IMR-90 (cell line): ENCODE data around the gene CALML4. TPM values are rescaled to one million over a fixed set of nuclear protein-coding genes. Genes with fewer than 3 reads are reported as not detected.

Experiments
- ATAC-seq: fragments of 200-7000 bp; cut with Tn5 transposase; 2 replicates; pipeline ENCODE4 v1.9.1; 2020; ENCODE audit warnings: low read depth, mild to moderate bottlenecking, moderate library complexity
- BruUV-seq: library from RNA; stranded (reverse); fragments of 400-500 nt; replicated peaks from 2 replicates; lab custom pipeline; 2021; lab: Mats Ljungman, UMichigan
- CTCF ChIA-PET: fragments of 300-600 bp; formaldehyde crosslinking; extraction: SDS; loops from one replicate; lab custom pipeline; 2021; ENCODE audit warnings: antibody characterized with exemption; lab: Yijun Ruan, JAX
- POLR2A ChIA-PET: fragments of 300-600 bp; sonication (Branson Sonifier 250); formaldehyde crosslinking; loops from one replicate; lab custom pipeline; 2022; ENCODE audit warnings: antibody characterized with exemption; ENCODE audit not compliant: unreplicated experiment; lab: Charles Lee
- DNase-seq: peaks from one replicate; pipeline ENCODE4 v3.0.0; 2013
- H2AFZ ChIP-seq: replicated peaks from 2 replicates; pipeline ENCODE3; 2013; ENCODE audit warnings: low read length, mild to moderate bottlenecking; ENCODE audit not compliant: poor library complexity
- H2AK5ac ChIP-seq: 2 replicates; pipeline ENCODE4 v1.6.1; 2013; ENCODE audit warnings: low read depth, low read length, inconsistent platforms
- H2AK9ac ChIP-seq: replicated peaks from 2 replicates; pipeline ENCODE3; 2013; ENCODE audit warnings: mild to moderate bottlenecking, low read depth, low read length, moderate library complexity; ENCODE audit not compliant: poor library complexity
- H2BK120ac ChIP-seq: 2 replicates; pipeline ENCODE4 v1.6.1; 2013; ENCODE audit warnings: low read depth, low read length, inconsistent platforms
- H2BK15ac ChIP-seq: 3 replicates; pipeline ENCODE4 v1.6.1; 2013; ENCODE audit warnings: low read depth, low read length, inconsistent platforms
- H2BK20ac ChIP-seq: 2 replicates; pipeline ENCODE4 v1.6.1; 2013; ENCODE audit warnings: low read depth, mild to moderate bottlenecking, inconsistent platforms, low read length, moderate library complexity
- H2BK5ac ChIP-seq: 2 replicates; pipeline ENCODE4 v1.6.1; 2013; ENCODE audit warnings: mild to moderate bottlenecking, low read depth, low read length, inconsistent platforms; ENCODE audit not compliant: poor library complexity, severe bottlenecking
- H3K14ac ChIP-seq: replicated peaks from 2 replicates; pipeline ENCODE4 v1.6.1; 2013; ENCODE audit warnings: low read depth, low read length, inconsistent platforms
- H3K18ac ChIP-seq: 2 replicates; pipeline ENCODE4 v1.6.1; 2013; ENCODE audit warnings: low read depth, low read length, control low read depth
- H3K23ac ChIP-seq: 2 replicates; pipeline ENCODE4 v1.6.1; 2013; ENCODE audit warnings: low read depth, low read length, inconsistent platforms
- H3K27ac ChIP-seq: 2 replicates; pipeline ENCODE4 v1.5.1; 2013; ENCODE audit warnings: mild to moderate bottlenecking, control low read depth, low read length; ENCODE audit not compliant: insufficient read depth
- H3K27me3 ChIP-seq: 2 replicates; pipeline ENCODE4 v1.6.1; 2013; ENCODE audit warnings: low read length; ENCODE audit not compliant: control insufficient read depth, insufficient read depth
- H3K36me3 ChIP-seq: 2 replicates; pipeline ENCODE4 v1.6.1; 2013; ENCODE audit warnings: low read length, mixed read lengths; ENCODE audit not compliant: control insufficient read depth, insufficient read depth
- H3K4ac ChIP-seq: 2 replicates; pipeline ENCODE4 v1.6.1; 2013; ENCODE audit warnings: low read depth, low read length, inconsistent platforms
- H3K4me1 ChIP-seq: 2 replicates; pipeline ENCODE4 v1.6.1; 2013; ENCODE audit warnings: low read length, mixed read lengths; ENCODE audit not compliant: control insufficient read depth, insufficient read depth
- H3K4me2 ChIP-seq: 2 replicates; pipeline ENCODE4 v1.6.1; 2013; ENCODE audit warnings: low read depth, mild to moderate bottlenecking, control low read depth, low read length, moderate library complexity
- H3K4me3 ChIP-seq: 2 replicates; pipeline ENCODE4 v1.5.1; 2013; ENCODE audit warnings: low read depth, mild to moderate bottlenecking, control low read depth, low read length, moderate library complexity; ENCODE audit not compliant: insufficient read depth
- H3K56ac ChIP-seq: 2 replicates; pipeline ENCODE4 v1.6.1; 2013; ENCODE audit warnings: low read length, inconsistent platforms; ENCODE audit not compliant: insufficient read depth; ENCODE audit errors: extremely low read depth
- H3K79me1 ChIP-seq, 2 experiments: 2 replicates each; pipeline ENCODE4 v1.6.1; 2013; ENCODE audit warnings: low read length in 2 of 2, inconsistent platforms in 1 of 2, low read depth in 1 of 2
- H3K9ac ChIP-seq: 2 replicates; pipeline ENCODE4 v1.6.1; 2013; ENCODE audit warnings: low read depth, low read length, control low read depth
- H3K9me1 ChIP-seq: 2 replicates; pipeline ENCODE4 v1.6.1; 2013; ENCODE audit warnings: low read length, inconsistent platforms; ENCODE audit not compliant: insufficient read depth
- H3K9me3 ChIP-seq: 2 replicates; pipeline ENCODE4 v1.6.1; 2013; ENCODE audit warnings: low read length; ENCODE audit not compliant: control insufficient read depth, insufficient read depth
- H4K20me1 ChIP-seq: 2 replicates; pipeline ENCODE4 v1.6.1; 2013; ENCODE audit warnings: low read length, inconsistent platforms; ENCODE audit not compliant: insufficient read depth
- H4K5ac ChIP-seq: 2 replicates; pipeline ENCODE4 v1.6.1; 2013; ENCODE audit warnings: mild to moderate bottlenecking, low read depth, low read length, control low read depth
- H4K8ac ChIP-seq, 2 experiments: 2 replicates each; pipeline ENCODE4 v1.6.1; 2013; ENCODE audit warnings: low read depth in 2 of 2, low read length in 2 of 2, control low read depth in 1 of 2, inconsistent platforms in 1 of 2
- H4K91ac ChIP-seq: 2 replicates; pipeline ENCODE4 v1.6.1; 2013; ENCODE audit warnings: low read depth, low read length, inconsistent platforms; ENCODE audit not compliant: insufficient read depth
- CEBPB ChIP-seq: IDR thresholded peaks from 2 replicates; pipeline ENCODE4 v1.6.1; 2012; ENCODE audit warnings: low read depth, low read length, improper control_type of control experiment
- MAZ ChIP-seq: IDR thresholded peaks from 2 replicates; pipeline ENCODE4 v1.6.1; 2012; ENCODE audit warnings: low read depth, mild to moderate bottlenecking, low read length, improper control_type of control experiment, moderate library complexity, borderline replicate concordance
- RAD21 ChIP-seq: IDR thresholded peaks from 2 replicates; pipeline ENCODE4 v1.6.1; 2012; ENCODE audit warnings: low read length, improper control_type of control experiment
- SMC3 ChIP-seq: fragments of 150-350 bp; IDR thresholded peaks from 2 replicates; pipeline ENCODE4 v1.6.1; 2016; ENCODE audit warnings: low read depth, mild to moderate bottlenecking, antibody characterized with exemption, low read length, moderate library complexity
- dilution Hi-C: fragments of 300-500 bp; cut with HindIII; formaldehyde crosslinking; loops from one replicate; pipeline ENCODE4 v1.14.3; 2018; ENCODE audit warnings: low sequenced_read_pairs; ENCODE audit not compliant: unreplicated experiment
- in situ Hi-C: fragments of 300-500 bp; cut with MboI; formaldehyde crosslinking; loops from 3 replicates; pipeline ENCODE4 v1.14.3; 2019; ENCODE audit warnings: low sequenced_read_pairs, inconsistent platforms, mixed read lengths
- intact Hi-C: fragments of 100-400 bp; cut with micrococcal nuclease; formaldehyde crosslinking; loops from 2 replicates; pipeline ENCODE4 v1.10.0; 2022
- polyA plus RNA-seq, 3 experiments: library from polyadenylated mRNA; depleted of rRNA; stranded (reverse); fragments of >200 nt; gene quantifications; 2 replicates each; pipeline ENCODE4 v1.2.3, GENCODE V29; 2012; ENCODE audit warnings: low replicate concordance in 1 of 3
- total RNA-seq: library from RNA; depleted of rRNA; stranded (reverse); fragments of >200 nt; gene quantifications from 2 replicates; pipeline ENCODE4 v1.2.3, GENCODE V29; 2012

Gene CALML4
- total and polyA plus RNA-seq, 2 of the 4 experiments (the other 2 are of a cell fraction): 0.36 to 1.3 TPM

DNA sequence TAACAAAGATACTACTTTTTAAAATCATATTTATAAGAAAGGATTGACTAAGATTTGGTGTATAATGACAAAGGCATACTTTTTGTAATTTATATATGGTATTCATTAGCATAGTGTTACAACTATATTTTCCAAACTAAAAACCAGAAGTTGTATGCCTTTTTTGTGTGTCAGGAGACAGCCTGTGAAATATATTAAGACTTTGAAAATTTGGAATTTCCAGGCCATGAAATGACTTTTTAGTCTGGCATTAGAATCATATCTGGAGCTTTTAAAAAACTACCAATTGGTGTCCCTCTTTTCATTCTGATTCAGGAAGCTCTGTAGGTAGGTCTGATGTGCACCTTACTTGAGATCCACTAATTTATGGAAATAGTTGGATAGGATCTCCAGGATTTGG is 41.9 kb downstream of the CALML4 start:
- Histone ChIP-seq H3K9me3 (no peaks in the 10 kb centered on the region), H2AFZ (no peak overlapping the region), H3K4me2 (no peak overlapping the region), H2AK5ac (no peak overlapping the region), H4K5ac (no peak overlapping the region), H3K36me3 (peaks cover 9% of the 10 kb centered on the region; the same call in 1 of the 2 replicates), H3K4me1 (no peaks in the 10 kb centered on the region), H3K23ac (no peak overlapping the region), H4K8ac (no peak overlapping the region), H2BK5ac (no peak overlapping the region), H3K56ac (no peak overlapping the region), H2BK15ac (no peak overlapping the region), H2BK120ac (no peak overlapping the region), H3K18ac (no peak overlapping the region), H4K20me1 (no peaks in the 10 kb centered on the region; the same call in 1 of the 2 replicates), H3K27ac (no peak overlapping the region), H3K27me3 (no peaks in the 10 kb centered on the region), H4K91ac (no peak overlapping the region), H3K9me1 (no peaks in the 10 kb centered on the region), H2AK9ac (no peak overlapping the region), H3K4ac (no peak overlapping the region), H3K4me3 (no peak overlapping the region), H3K9ac (no peak overlapping the region), H3K14ac (no peak overlapping the region), H2BK20ac (no peak overlapping the region), H3K79me1 (peaks cover 9 to 12% of the 10 kb centered on the region in 2 experiments)
- DNase-seq (no peak), ATAC-seq (no peak)
- in situ Hi-C loops: no loop called here
- intact Hi-C loops: no loop called here
- no peak for TF ChIP-seq MAZ
- no peak for TF ChIP-seq SMC3
- no peak for TF ChIP-seq CEBPB
- no peak for TF ChIP-seq RAD21
- POLR2A ChIA-PET: no interaction called here
- CTCF ChIA-PET: interaction anchor here (1.8 kb wide), 1 partner anchor 8 kb away, joined by 7 read pairs; no protein-coding TSS in a partner anchor
- dilution Hi-C loops: no loop called here
- BruUV-seq: no TSS peak
